ENCODE results near the gene CAMKV.
"Not testable (repeated sequence)": the region's sequence is repeated elsewhere in the genome, so short reads cannot be mapped to it uniquely, and the experiment has no call there.

Gene CAMKV

DNA sequence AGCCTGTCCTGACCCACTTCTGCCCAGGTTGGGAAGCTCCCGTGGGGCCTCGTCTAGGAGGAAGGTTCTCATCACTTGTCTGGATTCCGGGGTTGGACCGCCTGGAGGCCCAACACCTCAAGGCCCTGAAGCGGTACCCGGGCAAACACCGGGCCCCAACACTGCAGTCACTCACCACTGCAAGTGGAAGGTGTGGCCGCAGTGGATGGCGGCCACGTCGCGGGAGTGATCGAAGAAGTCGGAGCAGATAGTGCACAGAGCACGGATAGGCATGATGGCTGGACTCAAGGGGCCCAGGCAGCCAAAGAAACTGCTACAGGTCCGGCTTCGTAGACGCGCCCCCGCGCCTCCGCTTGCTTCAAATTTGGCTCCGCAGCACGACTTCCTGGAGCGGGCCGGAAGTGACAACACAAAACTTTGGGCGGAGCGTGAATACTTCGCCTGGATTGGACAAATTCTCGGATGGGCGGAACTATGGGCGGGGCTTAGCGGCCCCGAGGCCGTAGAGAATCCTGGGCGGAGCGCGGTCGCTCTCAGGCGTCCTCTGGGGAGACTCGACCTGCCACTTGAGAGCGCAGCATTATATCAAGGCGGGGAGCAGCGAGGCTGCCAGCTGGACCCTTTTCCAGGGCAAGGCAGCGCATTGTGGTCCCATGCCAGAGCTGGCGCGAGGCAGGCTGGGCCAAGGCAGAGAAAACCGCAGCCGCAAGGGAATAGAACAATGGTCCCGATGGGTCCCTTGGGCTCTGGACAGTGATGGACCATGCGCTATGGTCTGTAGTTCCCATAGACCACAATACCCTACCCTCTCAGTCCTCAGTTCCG lies 13.3 kb downstream of the CAMKV start, which contains the start of gene TRAIP:
Gene TRAIP (minus strand): TSS at position 384 of the 825 bp plus-strand sequence. CDS start 111 bp downstream, at position 273.
- peak within 1 kb of the TSS; percentile 86 for H3K4me3 ChIP-seq (ENCODE audit: low read depth, low read length)

- peak overlapping the region; percentile 86 for H3K4me3 ChIP-seq (ENCODE audit: low read depth, low read length)
These were observed 14.0 kb downstream of the CAMKV start for GRCh38 chr3:49855662-49856061.

- H3K4me3 ChIP-seq (ENCODE audit: low read depth, low read length), result no peak overlapping the region
These were observed 24.0 kb downstream of the CAMKV start for GRCh38 chr3:49845694-49846093.

DNA sequence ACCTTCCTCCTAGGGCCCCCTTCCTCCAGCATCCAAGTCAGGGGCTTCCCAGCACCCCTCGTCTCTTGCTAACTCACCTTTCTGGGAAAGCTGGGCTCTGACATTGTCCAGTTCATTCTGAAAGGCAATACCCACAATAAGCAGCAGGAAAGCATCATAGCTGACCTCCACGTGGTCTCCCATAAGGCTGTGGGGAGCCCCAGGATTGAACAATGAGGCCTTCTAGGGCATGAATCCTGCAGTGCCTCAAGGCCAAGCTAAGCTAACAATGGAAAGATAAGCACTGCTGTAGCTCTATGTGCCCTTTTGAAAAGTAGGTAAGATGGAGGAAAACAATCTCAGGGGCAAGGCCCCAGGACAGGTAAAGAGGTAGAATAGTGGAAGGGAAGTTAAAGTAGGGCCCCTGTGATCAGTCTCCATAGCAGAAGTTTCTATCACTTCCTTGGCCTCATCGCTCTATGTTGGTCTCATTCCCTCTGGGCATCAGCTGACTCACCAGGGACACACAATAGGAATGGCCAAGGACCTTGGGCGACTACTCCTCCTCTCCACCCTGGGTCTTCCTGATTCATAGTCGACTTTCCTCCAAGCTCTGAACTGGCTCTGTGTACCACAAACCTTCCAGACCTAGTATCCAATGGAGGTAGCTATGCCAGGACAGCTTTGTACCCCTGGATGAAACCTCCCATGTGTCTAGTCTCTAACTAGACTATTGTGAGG lies 25.1 kb downstream of the CAMKV start:
- H3K4me3 ChIP-seq (ENCODE audit: low read depth, low read length), result no peak overlapping the region

DNA sequence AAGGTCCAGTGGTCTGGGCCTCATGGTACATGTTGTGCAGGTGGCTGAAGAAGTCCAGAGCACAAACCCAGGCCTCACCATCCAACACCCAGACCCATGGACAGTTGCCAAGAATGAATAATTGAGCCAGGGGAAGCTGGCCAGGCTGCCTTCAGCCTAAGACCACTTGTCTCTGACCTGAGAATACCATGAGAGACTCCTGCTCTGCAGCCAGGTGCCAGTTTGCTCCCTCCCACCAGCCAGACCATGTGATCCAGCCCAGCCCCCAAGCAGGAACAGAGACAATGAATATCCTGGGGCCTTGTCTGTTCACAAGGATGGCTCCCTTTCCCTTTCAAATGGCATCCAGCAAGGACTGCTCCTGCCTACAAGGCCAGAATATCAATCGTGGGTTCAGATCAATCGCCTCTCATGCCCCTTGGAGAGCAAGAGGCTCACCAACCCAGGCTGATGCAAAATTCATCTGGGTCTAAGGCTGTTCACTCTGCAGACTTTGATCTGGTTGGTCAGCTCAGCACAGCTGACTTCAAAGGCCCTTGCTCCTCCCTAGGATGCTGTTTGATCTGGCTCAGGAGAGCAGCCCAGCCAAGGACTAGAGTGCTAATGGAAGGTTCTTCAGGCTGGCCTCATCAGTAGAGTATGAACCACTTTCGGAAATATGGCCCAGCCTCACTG lies 26.7 kb downstream of the CAMKV start:
- H3K4me3 ChIP-seq (ENCODE audit: low read depth, low read length), result no peak overlapping the region

DNA sequence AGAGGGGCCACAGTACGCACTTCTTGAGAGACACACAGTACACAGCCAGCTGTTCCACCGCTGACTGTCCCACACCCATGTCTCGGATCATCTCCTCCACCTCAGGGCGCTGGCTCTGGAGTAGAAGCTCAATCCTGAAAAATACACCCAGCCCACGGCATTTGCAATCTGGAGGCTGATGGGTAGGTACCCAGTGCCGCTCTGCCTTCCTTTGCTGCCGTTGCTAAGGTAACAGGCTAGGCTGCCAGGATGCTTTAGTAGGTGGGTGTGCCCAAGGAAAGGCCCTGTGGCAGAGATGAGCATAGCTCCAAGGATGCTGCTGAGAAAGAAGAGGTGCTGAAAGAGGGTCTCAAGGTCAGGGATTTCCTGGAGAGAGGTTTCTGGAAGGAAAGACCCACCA lies 27.9 kb downstream of the CAMKV start:
- no peak overlapping the region for H3K4me3 ChIP-seq (ENCODE audit: low read depth, low read length)

- no peak overlapping the region for H3K4me3 ChIP-seq (ENCODE audit: low read depth, low read length)
These were observed 28.5 kb downstream of the CAMKV start for GRCh38 chr3:49841126-49841696.

DNA sequence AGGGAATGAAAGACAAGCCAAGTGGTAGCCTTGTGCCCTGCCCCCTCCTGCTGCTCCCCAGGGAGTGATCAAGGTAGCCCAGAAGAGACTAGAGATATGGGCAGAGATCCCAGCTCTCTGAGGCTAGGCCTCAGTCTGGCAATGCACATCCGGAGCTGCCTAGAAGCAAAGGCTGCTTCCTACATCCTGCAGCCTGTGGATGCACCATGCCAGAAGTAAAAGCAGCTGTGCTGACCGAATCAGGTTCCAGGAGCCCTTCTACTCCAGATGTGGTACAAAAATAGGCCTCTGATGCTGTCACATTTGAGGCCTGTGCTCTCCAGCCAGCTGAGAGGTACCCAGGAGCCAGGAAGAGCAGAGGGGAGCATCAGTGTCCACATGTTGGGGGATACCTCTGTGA lies 29.3 kb downstream of the CAMKV start:
- no peak overlapping the region for H3K4me3 ChIP-seq (ENCODE audit: low read depth, low read length)

- no peak overlapping the region for H3K4me3 ChIP-seq (ENCODE audit: low read depth, low read length)
These were observed 30.4 kb downstream of the CAMKV start for GRCh38 chr3:49839193-49839809.

DNA sequence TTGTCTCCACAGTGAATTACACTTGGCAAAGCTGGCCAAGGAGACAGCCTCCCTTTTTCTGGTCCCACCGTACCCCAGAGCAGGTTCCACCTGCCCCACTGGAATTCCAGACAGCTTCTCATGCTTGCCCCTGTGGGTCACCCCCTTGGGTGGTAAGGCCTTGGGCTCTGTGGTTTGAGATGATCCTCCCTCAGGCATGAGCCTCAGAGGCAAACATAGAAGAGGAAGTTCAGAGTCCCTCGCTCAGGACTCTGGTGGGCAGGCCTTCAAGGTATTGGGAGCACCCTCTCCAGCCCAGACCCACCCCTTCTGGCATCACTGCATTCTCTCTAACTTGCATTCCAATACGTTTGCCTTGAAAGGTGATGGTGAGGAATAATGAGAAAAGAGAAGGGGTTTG lies 38.4 kb downstream of the CAMKV start:
- H3K4me3 ChIP-seq (ENCODE audit: low read depth, low read length), result no peak overlapping the region

- no peak overlapping the region for H3K4me3 ChIP-seq (ENCODE audit: low read depth, low read length)
These were observed 43.7 kb downstream of the CAMKV start for GRCh38 chr3:49826016-49826415.

DNA sequence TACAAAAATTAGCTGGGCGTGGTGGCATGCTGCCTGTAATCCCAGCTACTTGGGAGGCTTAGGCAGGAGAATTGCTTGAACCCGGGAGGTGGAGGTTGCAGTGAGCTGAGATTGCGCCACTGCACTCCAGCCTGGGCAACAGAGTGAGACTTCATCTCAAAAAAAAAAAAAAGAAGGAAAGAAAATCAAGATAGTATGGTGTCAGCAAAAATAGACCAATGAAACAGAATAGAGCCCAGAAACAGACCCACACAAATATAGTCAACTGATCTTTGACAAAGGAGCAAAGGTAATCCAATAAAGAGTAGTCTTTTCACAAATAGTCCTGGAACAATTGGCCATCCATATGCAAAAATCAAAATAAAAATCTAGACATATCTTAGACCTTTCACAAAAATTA lies 46.6 kb downstream of the CAMKV start:
- not testable (repeated sequence) for H3K4me3 ChIP-seq (ENCODE audit: low read depth, low read length)

GRCh38 chr3:49813497-49814174 lies 56.1 kb downstream of the CAMKV start, which contains the start of gene UBA7:
Gene UBA7, minus strand, starts transcription at chr3:49813953. Its CDS starts 166 bp downstream, at chr3:49813787.
- H3K4me3 ChIP-seq (ENCODE audit: low read depth, low read length), result no peak within 1 kb of the TSS

DNA sequence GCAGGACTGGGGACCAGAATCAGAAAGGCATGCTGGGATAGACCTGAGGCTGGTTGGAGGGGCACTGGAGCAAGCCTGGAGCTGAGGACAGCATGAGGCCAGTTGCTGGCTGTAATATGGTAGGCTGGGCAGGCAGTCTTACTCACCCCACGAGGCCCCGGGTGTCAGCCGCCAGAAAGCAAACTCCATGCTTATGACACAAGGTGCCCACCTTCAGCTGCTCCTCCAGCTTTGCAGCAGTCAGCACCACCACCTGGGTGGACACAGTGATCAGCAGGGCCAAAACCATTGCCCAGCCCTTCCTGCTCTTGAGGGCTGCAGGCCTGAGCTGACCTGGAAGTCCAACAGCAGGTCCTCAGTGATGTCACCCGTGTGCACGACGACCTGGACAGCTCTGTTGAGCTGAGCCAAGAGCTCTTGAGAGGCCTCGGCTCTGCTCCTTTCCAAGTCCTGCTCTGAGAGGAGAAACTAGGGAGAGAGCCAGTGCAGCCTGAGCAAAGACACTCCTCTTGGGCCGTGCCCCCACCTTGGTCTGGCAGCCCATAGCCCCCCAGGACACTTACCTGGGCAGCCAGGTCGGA lies 56.7 kb downstream of the CAMKV start:
- no peak overlapping the region for H3K4me3 ChIP-seq (ENCODE audit: low read depth, low read length)
